ENCODE results near the gene USP35.

DNA sequence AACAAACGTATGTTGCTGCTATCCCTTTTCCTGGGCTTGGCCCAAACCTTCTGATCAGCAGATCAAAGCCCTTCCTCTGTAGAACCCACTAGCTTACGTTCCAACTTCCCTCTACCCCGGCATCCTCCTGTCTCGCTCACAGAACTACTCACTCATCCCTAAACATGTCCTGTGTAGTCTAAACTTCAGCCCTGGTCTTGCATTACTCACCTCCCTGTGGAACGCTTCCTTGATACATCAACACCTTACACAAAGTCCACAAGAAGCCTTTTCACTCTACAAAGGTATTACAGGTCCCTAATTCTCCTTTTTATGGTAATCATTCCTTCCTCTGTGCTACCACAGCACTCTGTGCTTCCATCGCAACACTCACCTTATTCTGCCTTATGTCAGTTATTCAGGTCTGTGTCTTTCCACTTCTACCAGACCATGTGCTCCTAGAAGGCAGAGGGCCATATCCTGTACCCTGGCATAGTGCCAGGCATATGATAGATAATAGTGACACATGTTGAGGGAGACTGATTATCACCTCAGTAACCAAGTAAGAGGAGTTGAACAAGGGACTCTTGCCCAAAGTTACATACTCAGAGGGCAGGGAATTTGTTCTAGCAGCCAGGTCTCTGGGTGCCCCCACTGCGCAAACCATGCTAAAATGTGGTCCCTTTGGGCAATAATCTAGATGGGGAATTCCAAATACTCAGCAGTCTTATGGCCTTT, 41.6 kb downstream of the USP35 start:
- TF ChIP-seq CTCF (IDR thresholded peaks at IDR 0.05), result no peak
- no peak for TF ChIP-seq POLR2A (IDR thresholded peaks at IDR 0.05)
- no peak for TF ChIP-seq EP300 (IDR thresholded peaks at IDR 0.05)
